ENCODE results near the gene RUNX2.

The RUNX2 gene

GRCh38 chr6:45323656-45324224 is 4.4 kb upstream of the RUNX2 start:
- no peak for TF ChIP-seq CTCF (IDR thresholded peaks at IDR 0.05; ENCODE audit: extremely low read depth, missing control alignments)
- no peak for DNase-seq (ENCODE audit: low spot score)

GRCh38 chr6:45326698-45327417 is 1.3 kb upstream of the RUNX2 start:
- DNase-seq (ENCODE audit: low spot score): no peak
- no peak for TF ChIP-seq CTCF (IDR thresholded peaks at IDR 0.05; ENCODE audit: extremely low read depth, missing control alignments)

GRCh38 chr6:45328523-45328922 is 393 bp downstream of the RUNX2 start:
- no peak for DNase-seq (ENCODE audit: low spot score)

GRCh38 chr6:45344900-45345299 is 16.8 kb downstream of the RUNX2 start:
- TF ChIP-seq CTCF (IDR thresholded peaks at IDR 0.05; ENCODE audit: extremely low read depth, missing control alignments): no peak
- DNase-seq (ENCODE audit: low spot score): no peak

More at GRCh38 chr6:45328523-45328922, 393 bp downstream of the RUNX2 start:
- no peak for TF ChIP-seq CTCF (IDR thresholded peaks at IDR 0.05; ENCODE audit: extremely low read depth, missing control alignments)

GRCh38 chr6:45350186-45350710 is 22.1 kb downstream of the RUNX2 start:
- TF ChIP-seq CTCF (IDR thresholded peaks at IDR 0.05; ENCODE audit: extremely low read depth, missing control alignments): no peak
- DNase-seq (ENCODE audit: low spot score): no peak

GRCh38 chr6:45351076-45351475 is 22.9 kb downstream of the RUNX2 start:
- no peak for TF ChIP-seq CTCF (IDR thresholded peaks at IDR 0.05; ENCODE audit: extremely low read depth, missing control alignments)

GRCh38 chr6:45351667-45352066 is 23.5 kb downstream of the RUNX2 start:
- TF ChIP-seq CTCF (IDR thresholded peaks at IDR 0.05; ENCODE audit: extremely low read depth, missing control alignments): no peak
- no peak for DNase-seq (ENCODE audit: low spot score)

More at GRCh38 chr6:45351076-45351475, 22.9 kb downstream of the RUNX2 start:
- DNase-seq (ENCODE audit: low spot score): no peak
